HEK293 (cell line): ENCODE measurements around the gene WDSUB1.

Source experiments
- CTCF ChIA-PET: fragments of 350-600 bp; formaldehyde crosslinking; extraction: SDS; loops from one replicate; lab custom pipeline; 2021; ENCODE audit warnings: antibody characterized with exemption; lab: Yijun Ruan, JAX
- POLR2A ChIA-PET: fragments of 300-600 bp; formaldehyde crosslinking; extraction: SDS; loops from one replicate; lab custom pipeline; 2020; ENCODE audit warnings: antibody characterized with exemption, inconsistent platforms; lab: Yijun Ruan, JAX
- H3K27ac ChIP-seq: fragments of 200-500 bp; sonication (Bioruptor generic); 2 replicates; pipeline ENCODE4 v1.5.1; 2014; ENCODE audit warnings: low read depth, low read length, control low read depth, inconsistent platforms; ENCODE audit errors: extremely low read depth
- H3K36me3 ChIP-seq, 2 experiments: fragments of 200-500 bp in 1 of 2; sonication (Bioruptor generic) in 1 of 2; 1 replicate in 1 of 2; 2 replicates in 1 of 2; pipeline ENCODE4 v1.5.1; 2014 to 2017; ENCODE audit warnings: inconsistent platforms in 2 of 2, low read length in 2 of 2; ENCODE audit not compliant: control insufficient read depth in 2 of 2, insufficient read depth in 1 of 2
- H3K4me1 ChIP-seq: fragments of 200-500 bp; sonication (Bioruptor generic); 2 replicates; pipeline ENCODE4 v1.5.1; 2014; ENCODE audit warnings: mild to moderate bottlenecking, low read length, inconsistent platforms; ENCODE audit not compliant: control insufficient read depth, insufficient read depth
- H3K4me3 ChIP-seq: 2 replicates; pipeline ENCODE4 v1.5.1; 2011; ENCODE audit warnings: low read depth, mild to moderate bottlenecking, control low read depth, low read length, moderate library complexity
- H3K9me3 ChIP-seq: fragments of 200-500 bp; sonication (Bioruptor generic); 2 replicates; pipeline ENCODE4 v1.5.1; 2014; ENCODE audit warnings: low read depth, low read length, inconsistent platforms; ENCODE audit not compliant: control insufficient read depth, insufficient read depth
- GLI2 ChIP-seq: fragments of 450-650 bp; formaldehyde crosslinking; IDR thresholded peaks from 2 replicates; pipeline ENCODE4; 2017; ENCODE audit warnings: missing biosample characterization, missing genetic modification characterization, low read depth, borderline replicate concordance
- GLIS1 ChIP-seq: fragments of 450-650 bp; formaldehyde crosslinking; IDR thresholded peaks from 2 replicates; pipeline ENCODE4 v1.5.1; 2016; ENCODE audit warnings: missing biosample characterization, missing genetic modification characterization
- GLIS2 ChIP-seq: fragments of 450-650 bp; formaldehyde crosslinking; IDR thresholded peaks from 2 replicates; pipeline ENCODE4 v1.5.1; 2016; ENCODE audit warnings: missing biosample characterization, missing genetic modification characterization
- IKZF3 ChIP-seq: fragments of 450-650 bp; IDR thresholded peaks from 2 replicates; pipeline ENCODE4 v1.5.0; 2018; ENCODE audit warnings: missing biosample characterization, mild to moderate bottlenecking, missing genetic modification characterization, moderate library complexity
- KLF10 ChIP-seq: fragments of 450-650 bp; IDR thresholded peaks from 2 replicates; pipeline ENCODE4 v1.5.1; 2018; ENCODE audit warnings: missing biosample characterization, mild to moderate bottlenecking, missing genetic modification characterization
- KLF9 ChIP-seq: fragments of 450-650 bp; formaldehyde crosslinking; IDR thresholded peaks from 2 replicates; pipeline ENCODE4 v1.5.1; 2016; ENCODE audit warnings: missing biosample characterization, missing genetic modification characterization, low read depth
- SP2 ChIP-seq: fragments of 450-650 bp; formaldehyde crosslinking; IDR thresholded peaks from 2 replicates; pipeline ENCODE4 v1.5.1; 2016; ENCODE audit warnings: missing biosample characterization, missing genetic modification characterization
- SP7 ChIP-seq: fragments of 450-650 bp; formaldehyde crosslinking; IDR thresholded peaks from 2 replicates; pipeline ENCODE4 v1.5.1; 2016; ENCODE audit warnings: missing biosample characterization, missing genetic modification characterization
- ZBTB17 ChIP-seq: fragments of 450-650 bp; formaldehyde crosslinking; IDR thresholded peaks from 2 replicates; pipeline ENCODE4 v1.5.1; 2016; ENCODE audit warnings: missing biosample characterization, missing genetic modification characterization
- ZNF10 ChIP-seq: fragments of 450-650 bp; formaldehyde crosslinking; IDR thresholded peaks from 2 replicates; pipeline ENCODE4 v1.5.1; 2017; ENCODE audit warnings: missing biosample characterization, missing genetic modification characterization
- ZNF121 ChIP-seq: fragments of 450-650 bp; formaldehyde crosslinking; IDR thresholded peaks from 2 replicates; pipeline ENCODE4 v1.5.1; 2016; ENCODE audit warnings: missing biosample characterization, missing genetic modification characterization
- ZNF184 ChIP-seq: fragments of 450-650 bp; IDR thresholded peaks from 2 replicates; pipeline ENCODE4 v1.5.1; 2018; ENCODE audit warnings: missing biosample characterization, mild to moderate bottlenecking, missing genetic modification characterization
- ZNF2 ChIP-seq: fragments of 450-650 bp; formaldehyde crosslinking; IDR thresholded peaks from 2 replicates; pipeline ENCODE4 v1.5.1; 2016; ENCODE audit warnings: missing biosample characterization, missing genetic modification characterization
- ZNF292 ChIP-seq: fragments of 450-650 bp; formaldehyde crosslinking; IDR thresholded peaks from 2 replicates; pipeline ENCODE4 v1.5.1; 2016; ENCODE audit warnings: low read depth, missing biosample characterization, missing genetic modification characterization, borderline replicate concordance
- ZNF37A ChIP-seq: fragments of 450-650 bp; IDR thresholded peaks from 2 replicates; pipeline ENCODE4 v1.5.1; 2018; ENCODE audit warnings: missing biosample characterization, missing genetic modification characterization
- ZNF501 ChIP-seq: fragments of 450-650 bp; formaldehyde crosslinking; IDR thresholded peaks from 2 replicates; pipeline ENCODE4 v1.5.1; 2016; ENCODE audit warnings: missing biosample characterization, missing genetic modification characterization
- ZNF664 ChIP-seq: fragments of 450-650 bp; formaldehyde crosslinking; IDR thresholded peaks from 2 replicates; pipeline ENCODE4 v1.5.1; 2016; ENCODE audit warnings: missing biosample characterization, missing genetic modification characterization
- TF ChIP-seq, protein P1 (sequence below): fragments of 450-650 bp; formaldehyde crosslinking; IDR thresholded peaks from 2 replicates; pipeline ENCODE4 v1.5.1; 2016; ENCODE audit warnings: missing biosample characterization, missing genetic modification characterization
- TF ChIP-seq, protein P2 (sequence below): sonication (generic); formaldehyde crosslinking; IDR thresholded peaks from 2 replicates; pipeline ENCODE4 v1.8.1; 2022; ENCODE audit warnings: mild to moderate bottlenecking, moderate library complexity, missing genetic modification reagents
- TF ChIP-seq, protein P3 (sequence below): fragments of 450-650 bp; formaldehyde crosslinking; IDR thresholded peaks from 2 replicates; pipeline ENCODE4 v1.5.1; 2016; ENCODE audit warnings: missing biosample characterization, missing genetic modification characterization, low read depth
- TF ChIP-seq, protein P4 (sequence below): fragments of 450-650 bp; formaldehyde crosslinking; IDR thresholded peaks from 2 replicates; pipeline ENCODE4 v1.5.1; 2016; ENCODE audit warnings: missing biosample characterization, missing genetic modification characterization

WDSUB1 gene

DNA sequence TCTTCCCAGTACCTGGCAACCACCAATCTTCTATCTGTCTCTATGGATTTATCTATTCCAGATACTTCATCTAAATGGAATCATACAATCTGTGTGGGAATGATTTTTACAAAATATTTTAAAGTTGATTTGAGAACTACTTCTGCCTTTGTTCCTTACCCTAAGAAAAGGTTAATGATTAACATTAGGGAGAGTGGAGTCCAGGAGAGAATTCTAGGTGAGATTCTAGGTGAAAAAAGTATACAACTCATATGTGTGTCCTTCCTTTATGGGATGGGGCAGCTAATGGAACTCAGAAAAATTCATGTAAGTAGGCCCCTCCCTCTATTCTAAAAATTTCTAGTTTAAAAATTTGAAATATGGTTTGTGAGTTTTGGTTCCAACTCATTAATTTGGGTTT, 35.9 kb upstream of the WDSUB1 start:
- peaks cover 0 to 7% of the 10 kb centered on the region in 2 experiments; a peak in 2 of 3 replicates for H3K36me3 ChIP-seq
- ChIA-PET CTCF (no interaction called here), POLR2A (no interaction called here)
- no peaks in the 10 kb centered on the region for H3K9me3 ChIP-seq
- TF ChIP-seq KLF10 (tag by site-specific recombination) (no peak), GLIS1 (no peak), ZNF10 (tag by site-specific recombination) (no peak), ZNF664 (tag by site-specific recombination) (no peak), IKZF3 (tag by site-specific recombination) (no peak), KLF9 (no peak), ZNF501 (tag by site-specific recombination) (no peak), GLIS2 (tag by site-specific recombination) (no peak), ZNF292 (no peak), ZNF37A (tag by site-specific recombination) (no peak), ZNF184 (tag by site-specific recombination) (no peak), ZNF121 (tag by site-specific recombination) (no peak), SP7 (tag by site-specific recombination) (no peak), GLI2 (tag by site-specific recombination) (no peak), ZNF2 (tag by site-specific recombination) (no peak), SP2 (tag by site-specific recombination) (no peak)
- TF ChIP-seq, protein P1, sequence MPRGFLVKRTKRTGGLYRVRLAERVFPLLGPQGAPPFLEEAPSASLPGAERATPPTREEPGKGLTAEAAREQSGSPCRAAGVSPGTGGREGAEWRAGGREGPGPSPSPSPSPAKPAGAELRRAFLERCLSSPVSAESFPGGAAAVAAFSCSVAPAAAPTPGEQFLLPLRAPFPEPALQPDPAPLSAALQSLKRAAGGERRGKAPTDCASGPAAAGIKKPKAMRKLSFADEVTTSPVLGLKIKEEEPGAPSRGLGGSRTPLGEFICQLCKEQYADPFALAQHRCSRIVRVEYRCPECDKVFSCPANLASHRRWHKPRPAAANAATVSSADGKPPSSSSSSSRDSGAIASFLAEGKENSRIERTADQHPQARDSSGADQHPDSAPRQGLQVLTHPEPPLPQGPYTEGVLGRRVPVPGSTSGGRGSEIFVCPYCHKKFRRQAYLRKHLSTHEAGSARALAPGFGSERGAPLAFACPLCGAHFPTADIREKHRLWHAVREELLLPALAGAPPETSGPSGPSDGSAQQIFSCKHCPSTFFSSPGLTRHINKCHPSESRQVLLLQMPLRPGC (tag by site-specific recombination): no peak
- H3K27ac ChIP-seq: no peak overlapping the region
- H3K4me1 ChIP-seq: no peaks in the 10 kb centered on the region
- no peak overlapping the region for H3K4me3 ChIP-seq

DNA sequence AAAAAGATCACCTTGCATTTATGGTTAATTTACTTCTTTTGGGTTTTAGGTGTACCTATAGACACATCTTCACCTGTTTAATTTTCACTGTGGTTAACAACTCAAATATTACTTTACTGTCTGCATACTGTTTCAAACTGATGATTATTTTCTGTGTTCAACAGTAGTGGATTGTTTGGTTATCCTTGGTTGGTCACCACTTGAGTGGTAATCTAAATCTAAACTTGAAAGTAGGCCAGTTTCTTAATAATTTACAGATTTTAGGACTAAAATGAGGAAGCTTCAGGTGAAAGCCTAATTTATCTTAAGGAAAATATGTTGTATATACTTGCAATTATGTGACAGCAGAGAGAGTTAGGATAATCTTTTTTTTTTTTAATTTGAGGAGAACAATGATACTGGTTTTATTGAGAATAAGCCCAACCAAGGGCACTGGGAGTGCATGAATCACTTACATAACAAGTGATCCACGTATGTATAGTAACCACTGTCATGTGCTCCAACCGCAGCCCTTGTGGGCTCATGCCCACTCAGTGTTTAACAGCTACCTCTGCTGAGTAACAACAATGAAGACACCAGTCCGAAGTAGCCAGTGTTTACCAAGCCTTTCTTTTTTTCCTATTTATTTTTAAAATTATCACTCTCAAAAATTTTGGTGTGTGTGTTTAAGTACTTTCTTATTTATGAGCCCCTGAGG, 31.0 kb upstream of the WDSUB1 start:
- no peak overlapping the region for H3K27ac ChIP-seq
- CTCF ChIA-PET: interaction anchor here (0.7 kb wide), 1 partner anchor 26 kb away, joined by 5 read pairs; no protein-coding TSS in a partner anchor
- no peaks in the 10 kb centered on the region for H3K9me3 ChIP-seq
- POLR2A ChIA-PET: no interaction called here
- H3K4me3 ChIP-seq: no peak overlapping the region
- TF ChIP-seq ZBTB17 (tag by site-specific recombination): no peak
- TF ChIP-seq, protein P2, sequence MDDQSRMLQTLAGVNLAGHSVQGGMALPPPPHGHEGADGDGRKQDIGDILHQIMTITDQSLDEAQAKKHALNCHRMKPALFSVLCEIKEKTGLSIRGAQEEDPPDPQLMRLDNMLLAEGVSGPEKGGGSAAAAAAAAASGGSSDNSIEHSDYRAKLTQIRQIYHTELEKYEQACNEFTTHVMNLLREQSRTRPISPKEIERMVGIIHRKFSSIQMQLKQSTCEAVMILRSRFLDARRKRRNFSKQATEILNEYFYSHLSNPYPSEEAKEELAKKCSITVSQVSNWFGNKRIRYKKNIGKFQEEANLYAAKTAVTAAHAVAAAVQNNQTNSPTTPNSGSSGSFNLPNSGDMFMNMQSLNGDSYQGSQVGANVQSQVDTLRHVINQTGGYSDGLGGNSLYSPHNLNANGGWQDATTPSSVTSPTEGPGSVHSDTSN (CRISPR knock-in tag): no peak
- TF ChIP-seq ZNF2 (tag by site-specific recombination): no peak
- TF ChIP-seq, protein P3, sequence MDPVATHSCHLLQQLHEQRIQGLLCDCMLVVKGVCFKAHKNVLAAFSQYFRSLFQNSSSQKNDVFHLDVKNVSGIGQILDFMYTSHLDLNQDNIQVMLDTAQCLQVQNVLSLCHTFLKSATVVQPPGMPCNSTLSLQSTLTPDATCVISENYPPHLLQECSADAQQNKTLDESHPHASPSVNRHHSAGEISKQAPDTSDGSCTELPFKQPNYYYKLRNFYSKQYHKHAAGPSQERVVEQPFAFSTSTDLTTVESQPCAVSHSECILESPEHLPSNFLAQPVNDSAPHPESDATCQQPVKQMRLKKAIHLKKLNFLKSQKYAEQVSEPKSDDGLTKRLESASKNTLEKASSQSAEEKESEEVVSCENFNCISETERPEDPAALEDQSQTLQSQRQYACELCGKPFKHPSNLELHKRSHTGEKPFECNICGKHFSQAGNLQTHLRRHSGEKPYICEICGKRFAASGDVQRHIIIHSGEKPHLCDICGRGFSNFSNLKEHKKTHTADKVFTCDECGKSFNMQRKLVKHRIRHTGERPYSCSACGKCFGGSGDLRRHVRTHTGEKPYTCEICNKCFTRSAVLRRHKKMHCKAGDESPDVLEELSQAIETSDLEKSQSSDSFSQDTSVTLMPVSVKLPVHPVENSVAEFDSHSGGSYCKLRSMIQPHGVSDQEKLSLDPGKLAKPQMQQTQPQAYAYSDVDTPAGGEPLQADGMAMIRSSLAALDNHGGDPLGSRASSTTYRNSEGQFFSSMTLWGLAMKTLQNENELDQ (tag by site-specific recombination): no peak
- TF ChIP-seq, protein P4, sequence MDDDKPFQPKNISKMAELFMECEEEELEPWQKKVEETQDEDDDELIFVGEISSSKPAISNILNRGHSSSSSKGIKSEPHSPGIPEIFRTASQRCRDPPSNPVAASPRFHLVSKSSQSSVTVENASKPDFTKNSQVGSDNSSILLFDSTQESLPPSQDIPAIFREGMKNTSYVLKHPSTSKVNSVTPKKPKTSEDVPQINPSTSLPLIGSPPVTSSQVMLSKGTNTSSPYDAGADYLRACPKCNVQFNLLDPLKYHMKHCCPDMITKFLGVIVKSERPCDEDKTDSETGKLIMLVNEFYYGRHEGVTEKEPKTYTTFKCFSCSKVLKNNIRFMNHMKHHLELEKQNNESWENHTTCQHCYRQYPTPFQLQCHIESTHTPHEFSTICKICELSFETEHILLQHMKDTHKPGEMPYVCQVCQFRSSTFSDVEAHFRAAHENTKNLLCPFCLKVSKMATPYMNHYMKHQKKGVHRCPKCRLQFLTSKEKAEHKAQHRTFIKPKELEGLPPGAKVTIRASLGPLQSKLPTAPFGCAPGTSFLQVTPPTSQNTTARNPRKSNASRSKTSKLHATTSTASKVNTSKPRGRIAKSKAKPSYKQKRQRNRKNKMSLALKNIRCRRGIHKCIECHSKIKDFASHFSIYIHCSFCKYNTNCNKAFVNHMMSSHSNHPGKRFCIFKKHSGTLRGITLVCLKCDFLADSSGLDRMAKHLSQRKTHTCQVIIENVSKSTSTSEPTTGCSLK (tag by site-specific recombination): no peak
- TF ChIP-seq GLI2 (tag by site-specific recombination): no peak
- peaks cover 0 to 12% of the 10 kb centered on the region in 2 experiments; a peak in 2 of 3 replicates for H3K36me3 ChIP-seq
- no peaks in the 10 kb centered on the region for H3K4me1 ChIP-seq
